GM12891 (cell line): ENCODE results near the gene GOLGA6L7.

Source experiments
- POLR2A ChIP-seq: IDR thresholded peaks from 2 replicates; pipeline ENCODE4 v1.6.1; 2011; ENCODE audit warnings: low read depth, low read length, control low read depth
- TAF1 ChIP-seq: IDR thresholded peaks from 2 replicates; pipeline ENCODE4 v1.6.1; 2011; ENCODE audit warnings: low read depth, low read length, control low read depth

DNA sequence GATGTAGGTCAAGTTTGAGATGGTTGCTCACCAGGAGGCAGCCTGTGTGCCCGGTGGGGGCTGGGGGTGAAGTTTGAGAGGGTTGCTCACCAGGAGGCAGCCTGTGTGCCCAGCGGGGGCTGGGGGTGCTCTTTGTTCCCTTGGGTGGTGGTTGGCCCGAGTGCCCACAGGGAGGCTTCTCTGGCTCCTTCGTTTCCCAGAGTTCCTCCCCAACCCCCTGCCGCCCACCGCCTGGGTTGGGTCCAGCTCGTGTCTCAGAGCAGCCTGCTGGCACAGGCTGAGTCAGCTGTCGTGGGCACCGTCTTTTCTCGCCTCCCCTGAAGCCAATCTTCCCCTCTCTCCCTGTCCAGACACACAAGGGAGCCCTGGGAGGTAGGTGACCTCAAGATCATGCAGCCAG is 40.5 kb upstream of the GOLGA6L7 start:
- TF ChIP-seq POLR2A (no peak), TAF1 (no peak)
